Dedifferentiated amniotic fluid mesenchymal stem cell (primary cell): Measurements from ENCODE around the gene PGAP6.
"Not testable (repeated sequence)": the region's sequence is repeated elsewhere in the genome, so short reads cannot be mapped to it uniquely, and the experiment has no call there.

ENCODE experiments used
- DNase-seq: peaks from one replicate; pipeline ENCODE4 v3.0.0-alpha.2; 2016; ENCODE audit errors: extremely low spot score

PGAP6 gene

DNA sequence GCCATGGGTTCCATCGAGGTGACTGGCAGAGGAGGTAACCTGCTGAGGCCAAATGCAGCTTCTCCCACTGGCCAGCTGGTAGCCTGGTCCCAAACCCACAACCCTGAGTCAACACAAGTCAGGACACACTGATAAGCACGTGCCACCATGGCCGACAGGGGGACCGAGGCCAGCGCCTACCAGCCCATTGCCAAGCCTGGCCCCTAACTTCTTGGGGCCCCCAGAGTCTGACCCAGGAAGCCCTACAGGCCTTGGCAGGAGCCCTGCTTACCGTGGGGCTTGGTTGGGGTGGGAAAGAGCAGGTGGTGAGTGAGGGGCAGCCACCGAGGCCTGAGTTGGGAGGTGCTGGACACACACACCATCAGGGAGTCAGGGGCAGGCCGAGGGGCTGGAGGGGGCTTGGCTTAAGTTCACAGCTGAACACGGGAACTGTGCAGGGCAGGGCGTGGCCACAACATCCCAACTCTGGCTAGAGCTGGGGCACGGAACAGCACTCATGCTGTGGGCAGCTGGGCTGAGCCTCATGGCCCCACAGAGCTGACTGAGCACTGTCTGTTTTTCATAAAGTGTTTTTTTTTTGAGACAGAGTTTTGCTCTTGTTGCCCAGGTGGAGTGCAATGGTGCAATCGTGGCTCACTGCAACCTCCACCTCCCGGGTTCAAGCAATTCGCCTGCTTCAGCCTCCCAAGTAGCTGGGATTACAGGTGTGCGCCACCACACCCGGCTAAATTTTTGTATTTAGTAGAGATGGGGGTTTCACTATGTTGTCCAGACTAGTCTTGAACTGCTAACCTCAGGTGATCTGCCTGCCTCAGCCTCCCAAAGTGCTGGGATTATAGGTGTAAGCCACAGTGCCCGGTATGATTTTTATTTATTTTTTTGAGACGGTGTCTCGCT, 16.9 kb downstream of the PGAP6 start:
- DNase-seq: no peak

DNA sequence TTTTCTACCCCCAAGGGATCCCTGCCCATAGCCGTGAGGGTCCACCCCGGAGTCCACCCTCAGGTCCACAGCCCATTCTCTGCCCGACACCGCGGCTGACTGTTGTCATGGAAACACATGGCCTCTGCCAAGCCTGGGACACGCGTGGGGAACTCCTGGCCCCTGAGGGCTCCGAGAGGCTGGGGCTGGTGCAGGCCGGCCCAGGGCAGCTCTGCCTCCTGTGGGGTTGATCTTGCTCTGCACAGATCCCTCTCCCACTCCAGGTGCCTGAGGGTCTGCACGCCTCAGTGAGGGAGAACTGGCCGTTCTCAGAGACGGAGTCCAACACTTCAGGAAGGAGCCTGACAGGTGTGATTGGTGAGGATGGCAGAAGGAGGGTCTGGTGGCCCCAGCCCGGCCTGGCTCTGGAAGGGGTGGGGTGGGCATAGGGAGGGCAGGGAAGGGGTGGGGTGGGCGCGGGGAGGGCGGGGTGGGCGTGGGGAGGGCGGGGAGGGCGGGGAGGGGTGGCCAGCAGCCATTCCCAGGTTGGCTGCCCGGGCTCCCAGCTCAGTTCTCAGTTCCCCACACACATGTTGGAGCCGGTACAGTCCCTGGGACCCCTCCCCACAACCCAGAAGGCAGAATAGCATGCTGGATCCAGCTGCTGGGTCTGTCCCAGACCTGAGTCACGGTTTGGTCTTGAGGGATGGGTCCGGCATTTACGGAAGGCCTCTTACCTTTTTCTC, 17.9 kb downstream of the PGAP6 start:
- DNase-seq: no peak

DNA sequence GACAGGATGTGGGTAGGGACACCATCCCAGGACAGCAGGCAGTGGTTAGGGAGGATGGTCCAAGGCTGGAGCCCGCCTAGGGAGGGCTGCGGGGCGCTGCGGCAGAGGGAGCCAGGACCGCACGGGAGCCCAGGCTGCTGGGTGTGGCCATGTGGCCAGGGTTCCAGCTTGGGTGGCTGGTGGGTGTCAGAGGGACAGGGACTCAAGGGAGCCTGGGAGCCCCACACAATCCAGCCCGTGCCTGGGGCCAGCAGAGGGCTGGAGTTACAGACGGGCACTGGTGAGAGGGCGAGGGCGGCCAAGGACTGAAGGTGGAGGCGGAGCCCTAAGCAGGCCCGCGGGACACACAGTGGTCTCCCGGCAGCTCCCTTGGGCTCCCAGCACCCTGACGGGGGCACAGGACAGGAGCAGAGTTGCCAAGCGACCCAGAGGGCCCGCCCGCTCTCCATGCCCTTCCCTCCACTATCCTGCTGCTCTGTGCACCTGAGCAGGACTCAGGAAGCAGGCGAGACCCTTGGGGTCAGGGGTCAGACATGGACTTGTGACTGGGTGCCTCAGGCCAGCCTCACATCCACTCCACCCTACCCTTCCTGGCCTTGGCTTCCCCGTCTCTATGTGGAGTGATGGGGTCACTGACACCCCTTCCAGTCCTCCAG, 18.5 kb downstream of the PGAP6 start:
- no peak for DNase-seq

DNA sequence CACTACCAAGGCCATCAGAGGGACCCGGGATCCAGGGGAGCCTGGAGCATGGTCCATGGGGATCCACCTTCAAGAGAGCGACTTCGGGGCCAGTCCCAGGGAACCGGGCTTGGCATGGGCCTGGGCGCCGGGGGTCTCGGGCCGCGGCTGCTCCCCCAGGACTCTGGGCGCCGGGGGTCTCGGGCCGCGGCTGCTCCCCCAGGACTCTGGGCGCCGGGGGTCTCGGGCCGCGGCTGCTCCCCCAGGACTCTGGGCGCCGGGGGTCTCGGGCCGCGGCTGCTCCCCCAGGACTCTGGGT, 19.1 kb downstream of the PGAP6 start:
- not testable (repeated sequence) for DNase-seq

DNA sequence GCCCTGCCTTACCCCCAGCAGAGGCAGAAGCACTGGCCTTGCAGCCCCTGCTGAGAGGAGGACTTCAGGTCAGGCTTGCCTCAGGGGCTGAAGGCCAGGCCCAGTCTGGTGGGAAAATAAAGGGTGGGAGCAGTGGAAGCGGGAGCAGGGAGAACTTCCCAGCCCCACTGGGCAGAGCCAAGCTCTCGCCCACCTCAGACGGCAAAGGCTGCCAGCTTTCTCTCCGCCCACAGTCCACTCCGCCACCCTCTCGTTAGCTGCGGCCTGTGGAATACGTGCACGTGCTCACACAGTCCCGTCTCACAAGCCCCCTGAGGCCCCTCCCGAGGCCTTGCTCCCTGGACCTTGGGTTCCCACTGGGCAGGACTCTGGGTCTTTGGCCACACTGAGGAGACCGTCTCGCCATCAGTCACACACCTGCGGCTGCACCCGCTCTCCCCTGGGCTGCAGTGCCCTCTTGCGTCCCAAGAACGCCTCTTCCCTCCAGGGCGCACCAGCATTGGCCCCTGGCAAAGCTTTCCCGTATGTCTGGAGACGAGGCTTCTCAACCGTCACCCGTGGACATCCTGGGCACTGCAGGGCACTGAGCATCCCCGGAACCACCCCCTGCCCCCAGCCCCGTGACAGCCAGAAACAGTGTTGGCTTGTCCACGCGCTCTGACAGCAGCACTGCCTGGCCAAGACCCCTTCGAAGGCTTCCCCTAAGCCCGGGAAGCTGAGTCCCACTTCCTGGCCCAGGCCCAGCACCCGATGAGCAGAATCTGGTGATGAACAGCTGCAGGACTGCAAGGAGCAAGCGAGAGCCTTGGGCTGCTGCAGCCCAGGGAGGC, 19.7 kb downstream of the PGAP6 start:
- no peak for DNase-seq

DNA sequence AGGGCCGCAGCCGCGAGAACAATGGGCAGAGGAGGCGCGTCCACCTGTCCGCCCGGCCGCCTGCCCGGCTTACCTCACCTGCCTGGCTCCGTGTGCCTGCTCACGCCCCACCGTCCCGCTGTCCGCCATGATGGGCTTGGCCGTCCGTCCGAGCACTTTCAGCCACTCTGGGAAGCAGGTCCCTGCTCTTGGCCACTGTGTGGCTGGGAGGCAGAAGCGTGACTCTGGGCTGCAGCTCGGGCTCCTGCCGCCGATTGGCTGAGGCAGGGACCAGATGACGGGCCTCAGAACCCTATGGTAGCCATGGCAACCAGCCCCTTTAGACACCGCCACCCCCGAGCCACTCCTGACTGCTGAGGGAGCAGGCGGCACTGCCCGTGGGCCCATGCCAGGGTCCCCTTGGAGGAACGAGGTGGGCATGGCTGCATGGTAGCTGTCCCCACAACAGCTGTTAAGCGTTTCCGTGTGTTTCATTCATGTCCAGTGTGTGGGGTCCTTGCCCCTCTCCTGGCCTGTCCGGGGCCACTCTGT, 20.4 kb downstream of the PGAP6 start:
- DNase-seq: no peak

DNA sequence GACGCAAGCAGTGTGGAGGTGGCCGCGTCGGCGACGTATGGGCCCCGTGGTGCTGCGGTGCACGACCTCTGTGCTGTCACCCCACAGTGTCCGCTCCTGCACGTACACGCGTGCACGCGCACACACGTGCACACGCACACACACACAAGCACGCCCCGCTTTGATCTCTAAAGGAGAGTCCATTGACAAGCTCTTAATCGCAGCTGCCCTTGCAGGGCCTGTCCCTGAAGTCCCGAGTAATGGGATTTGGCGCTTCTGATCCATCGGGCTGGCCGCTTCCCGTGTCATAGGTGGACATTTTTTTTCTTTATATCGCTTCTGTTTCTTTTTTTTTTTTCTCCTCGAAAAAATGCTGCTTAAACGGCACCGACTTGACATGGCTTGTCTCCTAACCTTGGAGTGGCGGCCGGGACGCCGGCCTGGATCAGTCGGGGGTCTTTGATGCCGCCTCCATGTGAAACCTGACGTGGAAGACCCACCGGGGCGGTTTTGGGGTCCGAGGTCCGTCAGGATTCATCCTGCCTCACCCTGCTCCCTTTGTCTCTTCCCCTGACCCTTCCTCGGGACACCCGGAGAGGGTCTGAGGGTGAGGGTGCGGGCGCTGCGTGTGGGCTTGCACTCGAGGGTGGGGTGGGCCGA, 21.0 kb downstream of the PGAP6 start:
- DNase-seq: no peak

DNA sequence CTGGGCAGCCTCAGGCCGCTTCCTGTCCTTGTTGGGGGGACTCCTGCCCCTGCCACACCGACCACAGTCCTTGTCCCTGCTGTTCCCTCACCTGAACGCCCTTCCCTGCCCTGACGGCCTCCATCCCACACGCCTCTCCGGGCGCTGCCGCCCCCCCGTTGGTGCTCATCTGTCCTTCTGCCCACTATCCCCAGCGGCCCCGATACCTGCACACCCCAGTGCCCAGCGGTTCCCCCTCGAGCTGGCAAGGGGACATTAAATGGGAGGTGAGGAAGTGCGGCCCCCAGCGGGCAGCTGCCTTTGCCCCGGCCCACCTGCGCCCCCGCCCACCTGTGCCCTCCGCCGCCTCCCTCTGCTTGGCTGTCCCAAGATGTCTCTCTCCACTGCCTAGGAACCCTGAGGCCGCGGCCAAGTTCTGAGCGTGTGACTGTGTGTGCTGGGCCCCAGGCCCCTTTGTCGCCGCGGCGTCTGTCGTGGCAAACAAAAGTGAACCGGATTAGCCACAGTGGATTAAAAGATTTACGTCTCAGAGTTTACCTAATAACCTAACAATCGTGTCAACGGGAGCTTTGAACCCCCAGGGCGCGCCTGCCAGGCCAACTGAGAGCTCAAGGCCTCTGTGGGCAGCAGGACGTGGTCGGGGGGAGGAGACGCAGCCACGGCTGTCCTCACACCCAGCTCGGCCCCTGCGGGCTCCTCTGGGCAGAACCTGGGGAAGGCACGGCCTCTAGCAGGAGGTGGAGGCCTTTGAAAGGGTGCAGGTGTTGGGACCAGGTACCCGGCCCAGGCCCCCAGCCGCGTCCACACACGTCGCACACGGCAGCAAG, 21.7 kb downstream of the PGAP6 start:
- DNase-seq: no peak

DNA sequence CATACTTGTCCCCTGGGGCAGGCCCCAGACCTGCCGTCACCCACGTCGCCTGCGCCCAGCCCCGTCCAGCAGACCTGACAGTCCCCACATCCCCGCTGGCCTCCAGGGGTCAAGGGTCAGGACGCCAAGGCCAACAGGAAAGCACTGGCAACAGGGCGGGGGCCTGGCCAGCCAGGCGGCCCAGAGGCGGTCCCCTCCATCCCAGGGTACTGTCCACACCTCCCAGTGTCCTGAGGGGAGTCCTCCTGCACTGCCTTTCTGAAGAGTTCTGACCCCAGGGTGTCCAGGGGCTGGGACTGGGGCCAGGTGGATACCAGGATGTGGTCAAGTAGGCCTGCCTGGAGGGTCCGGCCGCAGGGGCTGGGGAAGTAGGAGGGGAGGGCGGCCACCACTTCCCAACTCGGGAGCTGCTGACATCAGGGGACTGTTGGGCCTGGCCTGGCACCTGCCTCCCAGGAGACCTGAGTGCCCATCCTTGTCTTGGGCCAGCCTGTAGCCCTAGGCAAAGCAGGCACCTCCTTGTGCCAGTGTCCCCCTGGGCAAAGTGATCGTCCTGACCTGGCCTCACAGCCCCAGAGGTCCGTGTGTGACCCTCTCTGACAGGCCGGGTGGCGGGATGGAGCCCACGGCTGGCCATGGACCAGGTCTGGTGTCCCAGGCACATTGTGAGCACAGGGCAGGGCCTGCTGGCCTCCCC, 22.6 kb downstream of the PGAP6 start:
- no peak for DNase-seq

DNA sequence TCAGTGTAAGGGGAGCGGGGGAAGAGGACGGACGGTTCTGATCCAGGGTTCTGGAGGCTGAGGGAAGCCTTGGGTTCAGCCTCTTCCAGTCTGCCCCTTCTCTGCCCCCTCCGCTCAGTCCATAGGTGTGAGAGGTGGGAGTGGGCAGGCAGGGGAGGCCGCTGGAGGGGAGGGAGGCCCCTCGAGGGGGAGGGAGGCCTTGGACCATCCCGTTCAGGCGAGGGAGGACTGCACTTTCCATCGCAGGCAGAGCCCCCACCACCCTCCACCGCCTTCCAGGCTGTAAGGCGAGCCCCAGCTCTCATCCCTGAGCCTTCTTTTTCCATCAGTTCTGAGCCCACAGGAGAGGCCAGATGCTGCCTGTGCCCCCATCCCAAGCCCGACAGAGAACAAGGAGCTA, 25.0 kb downstream of the PGAP6 start:
- no peak for DNase-seq

DNA sequence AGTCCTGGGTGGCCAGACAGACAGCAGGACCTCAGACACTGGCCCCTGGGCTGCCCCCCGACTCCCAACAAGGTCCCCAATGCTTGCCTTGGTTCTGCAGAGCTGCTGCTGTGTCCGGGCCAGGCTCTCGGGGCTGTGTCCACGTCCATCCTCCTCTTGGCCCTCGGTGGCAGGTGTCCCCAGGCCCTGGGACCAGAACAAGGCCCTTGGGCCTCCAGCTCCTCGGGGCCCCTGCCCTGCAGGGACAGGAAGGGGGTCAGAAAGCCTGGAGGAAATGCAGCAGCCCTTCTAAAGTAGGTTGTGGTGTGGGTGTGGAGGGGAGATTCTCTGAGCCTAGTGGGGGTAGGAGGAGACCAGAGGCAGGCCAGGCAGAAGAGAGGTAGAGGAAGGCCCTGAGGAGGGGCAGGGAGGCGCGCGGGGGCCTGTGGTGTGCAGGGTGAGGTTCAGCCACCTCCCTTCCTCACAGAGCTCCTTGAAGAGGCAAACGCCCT, 26.8 kb downstream of the PGAP6 start:
- no peak for DNase-seq

DNA sequence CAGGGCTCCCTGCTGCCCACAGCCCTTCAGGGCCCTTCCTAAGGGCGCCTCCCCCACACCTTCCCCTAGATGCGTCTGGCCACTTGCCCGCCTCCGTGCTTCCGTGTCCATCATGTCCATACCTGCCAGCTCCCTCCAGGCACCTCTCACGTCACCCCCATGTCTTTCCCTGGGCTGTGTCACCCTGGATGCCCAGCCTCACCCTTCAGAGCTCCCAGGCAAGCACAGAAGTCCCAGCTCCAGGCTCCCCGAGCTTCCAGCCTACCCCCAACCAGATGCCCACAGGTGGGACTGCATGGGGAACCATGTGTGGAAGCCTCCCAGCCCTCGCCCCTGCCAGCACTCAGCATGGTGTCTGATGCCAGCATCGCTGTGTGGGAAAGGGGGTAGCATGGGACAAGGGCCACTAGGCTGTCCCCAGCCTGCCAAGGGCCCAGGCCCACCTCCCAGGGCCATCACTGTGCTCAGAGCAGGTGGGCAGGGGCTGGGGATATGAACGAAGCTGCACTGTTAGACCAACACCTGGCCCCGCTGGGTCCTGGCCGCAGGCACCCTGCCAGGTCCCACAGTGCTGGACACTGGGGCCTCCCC, 27.4 kb downstream of the PGAP6 start:
- DNase-seq: no peak

DNA sequence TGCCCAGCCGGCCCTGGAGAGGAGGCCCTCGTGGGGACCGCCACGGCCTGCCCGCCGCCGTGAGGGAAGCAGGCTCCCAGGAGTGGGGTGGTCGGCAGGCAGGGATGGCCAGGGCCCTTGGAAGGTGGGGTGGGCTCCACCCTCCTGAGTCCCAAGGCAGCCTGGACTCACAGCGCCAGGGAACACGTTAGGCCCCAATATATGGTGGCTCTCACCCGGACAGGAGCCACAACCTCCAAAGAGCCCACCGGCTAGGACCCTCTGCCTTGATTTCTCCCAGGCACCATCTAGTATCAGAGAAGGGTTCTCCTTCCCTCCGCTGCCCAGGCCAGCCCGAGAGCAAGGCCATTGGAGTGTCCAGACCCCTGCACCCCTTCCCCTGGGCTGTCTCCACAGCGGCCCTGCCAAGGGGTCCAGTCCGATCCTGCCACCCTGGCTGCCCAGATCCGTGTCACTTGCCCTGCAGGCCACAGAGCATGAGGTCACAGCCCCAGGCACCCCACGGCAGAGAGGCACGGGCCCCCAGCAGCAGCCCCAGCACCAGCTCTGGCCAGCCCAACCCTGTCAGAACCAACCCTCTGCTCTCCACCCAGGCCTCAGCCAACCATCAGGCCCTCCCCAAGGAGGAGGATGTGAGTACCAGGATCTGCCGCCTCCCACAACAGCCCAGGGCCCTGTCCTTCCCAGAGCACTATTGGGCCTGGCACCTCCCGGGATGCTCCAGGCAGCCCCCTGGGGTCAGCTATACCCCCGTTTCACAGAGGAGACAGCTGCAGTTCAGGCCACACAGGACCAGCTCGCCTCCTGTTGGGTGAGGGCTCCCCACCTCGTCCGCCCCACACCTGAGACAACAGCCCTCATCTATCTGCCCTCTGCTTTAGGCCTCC, 28.1 kb downstream of the PGAP6 start:
- DNase-seq: no peak

DNA sequence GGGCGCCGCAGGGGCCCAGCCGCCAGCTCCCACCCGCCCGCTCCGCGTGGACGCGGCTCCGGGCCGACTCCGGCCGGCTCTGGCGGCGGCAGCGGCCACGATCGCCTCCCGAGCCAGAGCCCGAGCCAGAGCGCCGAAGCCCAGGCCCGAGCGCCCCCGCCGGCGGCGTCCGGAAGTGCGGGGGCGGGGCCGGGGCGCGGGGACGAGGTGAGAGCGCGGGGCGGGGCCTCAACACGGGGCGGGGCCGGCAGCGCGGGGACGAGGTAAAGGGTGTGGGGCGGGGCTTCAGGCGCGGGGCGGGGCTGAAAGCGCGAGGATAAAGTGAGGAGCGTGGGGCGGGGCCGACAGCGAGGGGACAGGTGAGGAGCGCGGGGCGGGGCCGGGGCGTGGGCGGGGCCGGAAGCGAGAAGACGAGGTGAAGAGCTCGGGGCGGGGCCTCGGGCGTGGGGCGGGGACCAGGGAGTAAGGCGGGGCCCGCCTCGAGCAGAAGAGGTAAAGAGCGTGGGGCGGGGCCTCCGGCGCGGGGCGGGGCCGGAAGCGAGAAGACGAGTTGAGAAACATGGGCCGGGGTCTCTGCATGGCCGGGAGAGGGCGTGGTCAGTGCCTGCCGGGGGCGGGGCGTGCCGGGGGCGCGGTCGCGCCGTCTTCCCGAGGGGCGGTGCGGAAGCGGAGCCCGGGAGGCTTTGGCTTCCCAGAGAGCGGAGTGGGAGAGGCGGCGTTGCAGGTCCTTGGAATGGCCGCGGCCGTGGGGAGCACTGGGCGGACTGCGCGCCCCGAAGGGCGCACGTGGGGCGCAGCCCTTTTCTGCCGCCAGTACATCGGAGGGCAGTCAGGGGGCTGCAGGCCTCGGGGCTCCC, 29.0 kb downstream of the PGAP6 start, which contains the start of gene AXIN1:
Gene AXIN1, minus strand, starts transcription at position 177 of the 857 bp plus-strand sequence. CDS start 5,698 bp downstream, outside the sequence.
- peak; percentile 74 for DNase-seq

DNA sequence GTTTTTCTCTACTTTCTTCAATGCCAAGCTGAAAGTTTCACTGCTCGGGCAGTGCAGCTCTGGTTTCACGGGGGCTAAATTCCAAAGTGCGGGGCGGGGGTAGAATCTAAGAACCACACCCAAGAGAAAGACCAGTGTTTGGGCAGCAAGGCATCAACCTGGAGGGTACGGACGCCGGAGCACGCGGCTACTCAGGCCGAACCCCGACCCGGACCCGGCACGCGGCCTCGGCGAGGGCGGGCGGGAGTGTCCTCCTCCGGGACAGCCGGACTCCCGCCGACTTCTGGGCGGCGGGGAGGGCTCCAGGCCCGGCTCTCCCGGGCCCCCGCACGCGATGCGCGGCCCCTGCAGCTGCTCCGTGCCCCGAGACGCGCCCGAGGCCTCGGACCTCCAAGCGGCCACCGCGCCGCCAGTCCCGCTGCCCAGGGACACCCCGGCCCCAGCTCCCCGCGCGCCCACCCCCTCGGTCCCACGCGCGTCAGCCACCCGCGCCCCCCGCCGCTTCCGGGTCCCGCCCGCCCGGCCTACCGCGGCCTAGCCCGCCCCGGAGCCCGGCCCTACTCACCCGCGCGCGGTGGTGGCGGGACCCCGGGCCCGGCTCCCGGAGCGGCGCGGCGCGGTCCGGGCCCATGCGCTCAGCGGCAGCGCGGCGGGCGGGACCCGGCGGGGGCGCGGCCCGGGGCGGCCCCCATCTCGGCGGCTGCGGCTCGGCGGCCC, 29.8 kb downstream of the PGAP6 start:
- DNase-seq: no peak

DNA sequence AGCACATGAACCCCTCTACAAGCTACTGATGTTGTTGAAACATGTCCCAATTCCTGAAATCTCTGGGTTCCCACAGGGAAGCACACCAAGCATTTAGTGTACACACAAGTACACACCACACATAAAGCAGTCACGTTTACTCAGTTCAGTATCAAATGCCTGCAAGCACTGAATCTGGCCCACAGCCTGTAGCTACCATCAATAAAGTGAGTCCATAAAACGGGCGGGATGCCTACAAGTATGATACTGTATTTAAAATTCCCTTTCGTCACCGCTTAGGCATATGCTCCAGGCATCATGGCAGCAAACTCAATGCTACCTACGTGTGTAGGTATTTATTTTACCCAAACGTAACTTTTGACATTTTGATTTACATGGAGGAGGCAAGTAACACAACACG, 31.6 kb downstream of the PGAP6 start:
- DNase-seq: no peak
